NT2/D1 (cell line): Measurements from ENCODE around the gene C5orf15.

Experiments
- SUZ12 ChIP-seq: IDR thresholded peaks from 2 replicates; pipeline ENCODE4 v1.6.1; 2011; ENCODE audit not compliant: insufficient read length, insufficient read depth; ENCODE audit errors: extremely low read depth
- YY1 ChIP-seq: IDR thresholded peaks from 2 replicates; pipeline ENCODE4 v1.6.1; 2011; ENCODE audit not compliant: insufficient read length, insufficient read depth
- ZNF274 ChIP-seq: IDR thresholded peaks from 2 replicates; pipeline ENCODE4 v1.6.1; 2011; ENCODE audit warnings: mild to moderate bottlenecking, low read depth, low read length

DNA sequence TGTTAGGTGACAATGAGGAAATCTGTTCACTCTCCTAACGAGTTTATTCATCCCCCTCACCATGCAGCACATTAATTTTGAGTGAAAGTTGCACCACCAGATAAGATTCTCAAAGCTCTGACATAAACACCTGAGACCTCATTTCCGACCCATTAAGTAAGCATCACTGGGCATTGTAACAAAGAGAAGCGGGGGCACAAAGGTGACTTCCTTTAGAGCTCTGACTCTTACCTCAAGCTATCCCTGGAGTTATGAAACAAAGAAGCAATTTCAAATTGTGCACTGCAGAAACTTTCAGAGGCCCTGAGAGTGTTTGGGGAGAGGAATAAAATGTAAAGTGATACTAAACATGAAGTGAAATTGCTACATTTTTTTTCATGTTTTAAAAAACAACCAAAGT, 29.5 kb downstream of the C5orf15 start:
- TF ChIP-seq ZNF274 (no peak), YY1 (no peak), SUZ12 (no peak)
